Fibroblast of upper back skin (primary cell): Measurements from ENCODE around the gene CCDC88C.
"Not testable (repeated sequence)": the region's sequence is repeated elsewhere in the genome, so short reads cannot be mapped to it uniquely, and the experiment has no call there.

ENCODE experiments used
- DNase-seq: peaks from one replicate; pipeline ENCODE4 v3.0.0-alpha.2; 2013

CCDC88C gene

DNA sequence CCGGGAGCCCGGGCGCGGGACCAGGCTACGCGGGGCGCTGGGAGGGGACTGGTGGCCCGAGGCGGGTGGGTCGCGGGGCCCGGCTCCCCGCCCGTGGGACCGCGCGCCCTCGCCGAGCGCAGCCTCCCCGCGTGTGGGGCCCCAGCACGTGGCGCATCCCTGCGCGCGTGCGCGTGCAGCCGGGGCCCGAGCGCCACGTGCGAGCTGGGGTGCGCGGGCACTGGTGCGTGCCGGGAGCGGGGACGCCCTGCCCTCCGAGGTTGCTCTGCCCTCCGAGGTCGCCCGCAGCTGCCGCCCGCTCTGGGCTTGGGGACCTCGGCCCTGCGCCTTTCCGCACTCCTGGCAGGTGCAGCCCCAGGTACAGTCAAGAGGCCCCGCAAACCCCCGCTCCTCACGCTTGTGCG lies 365 bp upstream of the CCDC88C start:
- DNase-seq: no peak

DNA sequence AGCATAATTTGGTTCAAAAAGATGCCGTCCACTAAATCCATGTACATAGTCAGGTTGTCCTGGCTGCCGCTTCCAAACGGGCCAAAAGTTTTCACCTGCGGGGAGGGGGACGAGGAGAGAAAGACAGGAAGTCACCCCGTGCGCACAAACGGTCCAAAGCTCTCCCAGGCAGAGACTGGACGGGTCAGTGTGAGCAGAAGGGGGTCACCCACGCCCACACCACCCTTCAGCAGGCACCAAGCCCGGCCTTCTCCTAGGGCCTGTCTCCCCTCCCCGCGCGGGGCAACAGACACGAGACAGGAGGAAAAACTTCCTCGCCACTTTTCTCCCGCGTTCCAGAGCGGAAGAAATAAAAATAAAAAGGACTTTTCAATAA lies 888 bp downstream of the CCDC88C start:
- DNase-seq: no peak

DNA sequence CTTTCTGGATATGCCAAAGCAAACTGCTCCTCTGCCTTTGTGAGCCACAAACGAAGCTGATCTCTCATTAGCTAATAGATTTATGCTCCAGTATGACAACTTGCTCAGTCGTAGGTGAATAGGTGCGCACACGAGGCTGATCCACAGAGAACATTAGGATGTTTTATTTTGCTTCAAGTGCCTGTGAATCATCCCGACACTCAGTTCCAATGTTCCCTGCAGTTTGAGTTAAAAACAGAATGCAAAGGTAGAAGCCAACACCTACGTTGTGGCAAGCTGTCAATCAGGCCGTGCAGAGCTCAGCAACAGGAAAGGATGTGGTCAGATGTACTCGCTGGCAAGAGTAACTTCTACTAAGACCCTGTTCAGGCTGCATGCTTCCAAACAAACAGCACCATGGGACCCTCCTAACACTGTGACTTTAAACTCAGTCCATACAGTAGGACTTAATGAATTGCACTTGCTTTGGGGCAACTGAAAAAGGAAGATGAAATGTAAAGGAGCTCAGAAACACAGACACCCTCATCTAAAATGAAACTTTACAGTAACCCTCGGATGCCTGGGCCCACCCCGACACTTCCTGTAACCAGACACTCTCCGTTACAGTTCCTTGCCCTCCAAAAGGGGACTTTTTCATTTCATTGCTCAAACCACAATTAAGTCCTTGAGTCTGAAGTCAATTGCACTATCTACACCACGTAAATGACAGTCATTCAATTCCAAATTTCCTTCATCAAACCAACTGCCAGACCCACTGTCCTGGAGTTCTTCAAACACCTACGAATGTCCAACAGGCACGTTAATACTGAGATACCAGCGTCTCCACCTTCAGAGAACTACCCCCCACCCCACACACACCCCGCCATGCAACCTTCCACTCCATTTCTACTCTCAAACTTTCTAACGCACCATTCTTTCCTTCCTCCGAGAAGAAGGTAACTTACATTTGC lies 1.6 kb downstream of the CCDC88C start:
- DNase-seq: no peak

DNA sequence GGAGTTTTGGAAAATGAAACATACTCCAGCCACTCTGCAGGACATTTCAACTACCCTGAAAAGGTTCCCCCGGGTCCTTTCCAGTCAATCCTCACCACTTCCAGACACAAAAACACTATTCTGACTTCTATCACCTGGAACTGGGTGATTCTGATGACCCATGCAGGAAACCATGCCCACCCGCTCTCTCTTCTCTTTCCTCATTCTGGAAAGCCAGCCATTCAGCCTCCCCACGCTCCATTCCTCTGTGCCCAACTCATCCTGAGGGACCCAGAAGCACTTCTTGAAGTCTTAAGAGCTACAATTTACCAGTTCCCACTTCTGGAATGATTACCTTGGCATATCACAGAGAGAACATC lies 3.2 kb downstream of the CCDC88C start:
- DNase-seq: no peak

DNA sequence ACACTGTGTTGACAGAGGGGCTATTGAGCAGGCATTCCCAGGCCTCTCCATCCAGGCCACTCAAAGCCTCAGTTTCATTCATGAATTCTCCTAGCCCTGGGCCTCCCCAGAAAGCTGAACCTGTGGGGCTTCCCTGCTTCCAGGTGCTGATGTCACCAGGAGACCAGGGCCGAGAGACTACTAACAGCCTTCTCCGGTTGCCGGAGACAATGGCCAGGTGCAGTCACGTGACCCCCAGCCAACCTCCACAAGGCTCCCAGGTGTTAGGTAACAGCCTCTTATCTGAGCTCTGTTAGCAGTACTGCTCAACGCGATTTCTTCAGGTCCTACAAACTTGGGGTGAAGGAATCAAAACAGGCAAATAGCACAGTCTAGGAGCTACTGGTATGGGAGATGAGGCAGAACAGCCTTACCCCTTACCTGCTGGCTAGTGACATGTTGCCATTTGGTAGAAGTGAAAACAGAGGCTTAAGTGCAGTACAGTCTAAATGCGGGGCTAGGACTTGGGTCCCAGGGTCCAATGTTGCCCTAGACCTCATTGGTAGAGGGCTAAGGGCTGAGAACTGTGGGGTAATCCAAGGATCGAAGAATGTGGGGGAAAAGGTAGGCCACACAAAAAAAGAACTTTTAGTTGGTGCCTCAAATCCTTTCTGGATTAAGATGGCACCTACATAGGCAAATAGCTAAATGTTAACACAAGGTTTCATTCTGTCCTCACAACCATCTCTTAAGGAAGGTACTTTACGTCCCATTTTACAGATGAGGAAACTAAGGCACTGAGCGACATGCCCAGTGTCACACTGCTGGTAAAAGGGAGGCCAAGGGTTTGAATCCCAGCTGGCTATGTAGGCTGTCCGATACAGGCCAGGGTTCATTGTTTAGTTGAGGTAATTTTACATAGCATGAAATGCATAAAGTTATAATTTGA lies 3.8 kb downstream of the CCDC88C start:
- DNase-seq: no peak

DNA sequence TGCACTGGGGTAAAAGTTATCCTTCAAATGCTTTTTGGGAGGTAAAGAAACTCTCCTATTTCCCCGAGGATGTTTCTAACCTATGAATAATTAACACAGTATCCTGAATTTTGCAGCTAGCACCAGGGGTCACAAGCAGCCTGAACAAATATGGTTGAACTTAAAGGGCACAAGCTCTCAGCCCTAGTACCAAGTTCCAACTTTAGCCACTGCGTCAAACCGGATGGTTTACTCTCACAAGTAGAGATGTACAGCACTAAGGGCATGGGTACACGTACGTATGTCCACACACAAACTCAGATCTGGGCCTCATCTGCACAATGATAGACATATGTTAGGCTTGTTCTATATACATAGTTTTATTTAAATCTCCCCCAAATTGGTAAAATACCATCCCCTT lies 4.7 kb downstream of the CCDC88C start:
- DNase-seq: no peak

DNA sequence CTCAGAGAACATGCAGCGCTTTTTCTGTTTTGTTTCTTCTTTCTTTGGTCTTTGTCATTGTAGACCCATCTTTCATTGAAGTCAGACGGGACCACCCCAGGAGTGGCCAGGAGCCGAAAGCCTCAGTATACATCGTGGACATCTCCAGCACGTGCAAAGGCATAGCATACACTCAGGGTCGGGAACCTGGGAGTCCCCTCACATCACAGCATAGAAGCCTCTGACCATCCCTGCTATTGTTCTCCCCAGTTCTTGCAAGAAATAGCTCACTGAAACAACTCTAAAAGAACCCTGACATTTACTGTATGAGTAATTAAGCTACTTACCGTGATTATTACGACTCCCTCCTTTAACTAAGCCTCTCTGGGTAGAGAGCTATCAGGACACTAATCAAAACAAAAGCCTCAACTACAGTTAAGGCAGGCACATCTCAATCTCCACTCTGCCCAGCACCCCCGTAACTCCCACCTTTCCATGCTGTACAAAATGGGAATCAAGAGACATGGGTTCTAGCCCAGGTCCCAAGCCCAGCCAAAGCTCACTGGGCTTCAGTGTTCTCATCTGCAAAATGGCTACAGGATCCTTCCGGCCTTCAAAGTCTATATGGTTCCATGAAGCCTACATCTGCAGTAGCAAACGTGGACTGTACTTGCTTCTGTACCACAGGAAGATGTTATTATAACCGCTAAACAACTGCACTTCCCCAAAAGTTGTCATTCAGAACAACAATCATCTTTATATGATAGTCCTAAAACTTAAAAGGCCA lies 6.7 kb downstream of the CCDC88C start:
- no peak for DNase-seq

DNA sequence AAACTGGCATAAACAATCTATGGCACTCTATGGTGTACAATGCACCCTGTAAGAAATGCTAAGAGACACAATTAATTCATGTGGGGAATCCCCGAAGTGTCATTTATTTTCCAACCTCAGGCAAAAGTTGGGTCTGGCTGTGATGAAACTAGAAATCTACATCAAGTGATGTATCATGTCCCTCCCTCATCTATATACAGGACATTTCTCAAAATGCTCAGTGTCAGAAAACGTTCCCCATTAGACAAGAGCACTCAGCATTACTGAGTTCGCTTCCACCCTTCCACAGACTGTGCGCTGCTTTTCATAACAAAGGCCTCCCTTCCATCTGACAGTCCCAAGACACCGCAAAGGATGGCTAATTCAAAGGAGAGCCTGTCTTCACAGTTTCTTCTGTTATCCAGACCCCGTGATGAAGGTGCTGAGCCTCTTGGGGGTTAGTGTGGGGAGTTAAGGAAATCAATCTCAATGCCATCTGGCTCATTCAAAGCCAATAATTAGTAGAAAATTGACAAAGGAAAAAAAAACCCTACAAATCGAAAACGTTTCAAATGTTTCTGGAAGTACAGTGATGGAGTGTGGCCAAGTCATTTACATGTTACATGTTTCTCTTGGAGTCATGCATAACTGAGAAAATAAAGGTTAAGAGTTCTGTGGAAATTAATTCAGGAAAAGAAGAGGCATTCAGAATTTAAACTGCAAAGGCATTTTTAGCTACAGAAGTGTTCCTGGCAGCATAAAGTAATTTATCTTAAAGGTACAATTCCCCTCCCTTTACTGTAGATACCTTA lies 7.5 kb downstream of the CCDC88C start:
- no peak for DNase-seq

DNA sequence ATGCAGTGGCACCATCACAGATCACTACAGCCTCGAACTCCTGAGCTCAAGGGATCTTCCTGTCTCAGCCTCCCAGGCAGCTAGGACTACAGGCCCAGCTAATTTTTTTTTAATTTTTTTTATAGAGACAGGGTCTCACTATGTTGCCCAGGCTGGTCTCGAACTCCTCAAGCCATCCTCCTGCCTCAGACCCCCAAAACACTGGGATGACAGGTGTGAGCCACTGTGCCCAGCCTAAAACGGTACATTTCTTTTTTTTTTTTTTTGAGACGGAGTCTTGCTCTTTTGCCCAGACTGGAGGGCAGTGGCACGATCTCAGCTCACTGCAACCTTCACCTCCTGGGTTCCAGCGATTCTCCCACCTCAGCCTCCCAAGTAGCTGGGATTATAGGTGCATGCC lies 8.4 kb downstream of the CCDC88C start:
- not testable (repeated sequence) for DNase-seq

DNA sequence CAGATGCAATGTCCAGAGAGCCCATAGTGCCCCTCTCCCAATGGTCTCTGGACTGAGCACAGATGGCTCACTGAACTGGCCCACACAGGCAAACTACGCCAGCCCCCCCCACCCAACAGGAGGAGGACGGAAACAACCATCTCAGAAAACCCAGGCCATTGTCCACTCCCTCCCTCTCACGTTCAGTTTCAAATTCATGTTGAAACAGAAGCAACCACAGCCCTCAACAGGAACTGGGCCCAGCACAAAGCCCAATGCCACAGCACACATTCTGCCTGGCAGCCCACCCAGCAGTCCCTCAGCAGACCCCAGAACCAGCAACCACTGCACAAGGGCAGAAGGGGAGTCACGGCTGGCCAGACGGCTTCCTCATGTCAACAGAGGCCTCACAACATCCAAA lies 10.6 kb downstream of the CCDC88C start:
- DNase-seq: no peak

DNA sequence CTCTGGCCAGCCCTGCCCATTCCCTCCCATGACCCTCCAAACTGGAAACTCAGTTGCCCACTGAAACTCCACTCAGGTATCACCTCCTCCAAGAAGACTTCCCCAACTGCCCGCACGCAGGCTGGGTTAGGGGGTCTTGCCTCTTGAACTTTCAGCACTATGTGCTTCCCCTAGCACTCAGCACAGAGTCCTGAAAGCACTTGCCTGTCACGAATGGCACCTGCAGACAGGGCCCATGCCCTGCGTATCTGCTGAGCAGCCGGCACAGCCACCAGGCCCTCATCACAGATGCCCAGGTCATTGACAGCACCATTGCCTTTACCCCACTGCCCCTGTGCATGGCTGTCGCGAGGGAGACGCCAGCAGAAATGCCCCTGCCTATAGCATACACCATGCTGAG lies 11.2 kb downstream of the CCDC88C start:
- DNase-seq: no peak

DNA sequence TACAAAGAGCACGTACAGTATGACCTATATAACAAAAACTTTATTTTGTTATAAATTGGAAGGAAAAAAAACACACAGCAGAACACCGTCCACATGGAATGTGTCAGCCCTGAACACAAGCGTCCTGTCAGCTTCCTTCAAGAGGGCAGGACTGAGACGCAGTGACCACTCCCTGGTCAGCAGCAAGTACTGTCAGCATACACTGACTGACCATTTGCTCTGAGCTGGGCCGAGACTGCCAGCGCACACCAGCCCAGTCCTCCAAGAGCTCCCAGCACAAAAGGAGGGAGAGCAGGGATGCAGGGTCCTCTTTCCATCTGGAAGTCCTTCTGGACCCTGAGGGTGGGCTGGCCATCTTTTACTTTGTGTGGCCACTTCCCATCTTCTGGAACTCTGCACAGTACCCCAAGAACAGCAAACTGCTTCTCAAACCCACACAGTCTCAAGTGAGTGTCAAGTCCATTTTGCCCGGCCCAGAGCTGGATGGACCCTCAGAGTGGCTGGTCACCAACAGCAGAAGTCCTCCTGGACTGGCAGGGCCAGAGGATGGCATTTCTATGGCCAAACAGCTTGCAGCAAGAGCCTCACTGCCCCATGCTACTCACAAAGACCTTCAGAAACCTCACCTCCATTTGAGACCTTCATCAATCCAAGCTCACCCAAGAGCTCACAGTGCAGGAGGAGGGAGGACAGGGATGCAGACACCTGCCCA lies 11.7 kb downstream of the CCDC88C start:
- DNase-seq: no peak

DNA sequence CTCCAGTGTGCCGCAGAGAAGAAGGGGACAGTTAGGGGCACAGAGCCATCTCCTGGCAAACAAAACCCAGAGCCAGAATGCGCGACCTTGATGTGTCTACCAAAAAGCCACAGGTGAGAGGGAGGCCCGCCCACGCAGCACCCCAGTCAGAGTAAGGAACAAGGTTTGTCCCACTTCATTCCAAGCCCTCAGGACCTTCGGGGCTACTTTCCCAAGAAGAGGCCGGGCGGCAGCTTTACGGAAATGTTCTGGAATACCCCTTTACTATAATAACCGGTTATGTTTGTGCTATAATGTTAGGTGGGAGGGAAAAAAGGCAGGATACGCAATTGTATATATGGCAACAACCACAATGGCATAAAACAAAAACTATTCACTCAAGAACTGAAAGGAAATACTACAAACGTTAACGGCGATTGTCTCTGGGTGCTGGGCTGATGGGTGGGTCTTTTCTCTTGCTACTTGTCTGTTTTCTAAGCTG lies 12.3 kb downstream of the CCDC88C start:
- no peak for DNase-seq

DNA sequence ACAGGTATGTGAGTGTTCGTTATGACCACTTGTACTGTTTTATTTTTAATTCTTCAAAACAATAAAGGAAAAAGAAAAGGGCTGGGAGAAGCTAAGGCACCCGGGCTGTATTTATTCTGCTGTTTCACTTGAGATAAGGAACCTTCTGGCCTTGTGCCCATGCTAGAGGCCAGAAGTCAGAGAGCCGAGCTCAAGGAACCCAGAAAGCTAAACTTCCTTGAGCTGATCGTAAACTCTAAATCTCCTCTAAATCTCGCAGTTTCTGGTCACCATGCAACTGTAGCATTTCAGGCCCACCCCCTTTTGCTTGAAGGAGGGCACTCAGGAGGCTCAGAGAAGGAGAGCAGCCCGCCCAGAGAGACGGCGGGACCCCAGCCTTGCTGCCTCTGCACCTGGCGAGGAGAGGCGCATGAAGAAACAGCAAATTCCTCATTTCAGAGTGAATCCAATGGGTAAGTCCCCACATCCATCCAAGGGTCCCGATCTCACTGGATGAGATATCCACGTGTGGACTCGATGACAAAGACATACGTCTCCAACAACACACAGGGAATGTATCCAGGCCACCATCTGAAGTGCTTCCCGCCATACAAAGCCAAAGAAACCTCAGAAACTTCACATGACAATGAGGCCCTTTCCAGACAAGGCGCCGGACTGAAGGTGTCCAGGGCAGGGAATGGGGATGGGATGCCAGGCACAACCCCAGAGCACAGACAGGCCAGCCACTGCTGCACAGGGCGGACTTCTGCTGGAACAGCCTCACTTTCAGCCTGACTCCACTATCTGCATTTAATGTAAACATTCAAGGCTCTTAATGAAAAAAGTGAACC lies 14.6 kb downstream of the CCDC88C start:
- no peak for DNase-seq

DNA sequence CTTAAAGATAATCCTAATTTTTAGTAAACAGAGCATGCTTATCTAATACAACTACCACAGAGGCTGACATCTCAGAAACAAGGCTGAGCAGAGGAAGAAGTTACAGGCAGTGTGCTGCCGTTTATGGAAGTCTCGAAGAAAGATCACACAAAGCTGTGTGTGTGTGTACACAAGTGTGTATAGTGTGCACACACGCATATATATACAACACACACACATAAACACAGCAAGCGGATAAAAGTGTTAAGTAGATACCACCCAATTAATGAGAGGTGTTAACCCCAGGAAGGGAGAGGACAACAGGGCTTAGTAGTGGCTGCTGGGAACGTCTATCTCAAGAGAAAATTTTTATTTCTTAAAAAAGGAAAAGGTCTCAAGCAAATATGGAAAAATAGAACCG lies 15.3 kb downstream of the CCDC88C start:
- no peak for DNase-seq

DNA sequence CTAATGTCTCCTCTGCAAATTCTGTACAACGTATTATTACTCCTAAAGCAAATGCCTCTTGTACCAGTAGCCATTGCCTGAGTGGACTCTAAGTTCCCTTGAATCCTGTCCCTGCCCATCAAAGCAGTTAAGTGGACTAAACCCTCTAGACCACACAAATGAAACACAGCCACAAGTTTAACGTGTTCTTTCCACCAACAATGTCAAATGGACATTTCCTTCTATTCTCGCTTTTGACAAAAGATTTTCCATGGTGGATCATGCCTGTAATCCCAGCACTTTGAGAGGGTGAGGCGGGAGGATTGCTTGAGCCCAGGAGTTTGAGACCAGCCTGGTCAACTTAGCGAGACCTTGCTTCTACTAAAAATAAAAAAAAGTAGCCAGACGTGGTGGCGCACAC lies 15.9 kb downstream of the CCDC88C start:
- DNase-seq: no peak

DNA sequence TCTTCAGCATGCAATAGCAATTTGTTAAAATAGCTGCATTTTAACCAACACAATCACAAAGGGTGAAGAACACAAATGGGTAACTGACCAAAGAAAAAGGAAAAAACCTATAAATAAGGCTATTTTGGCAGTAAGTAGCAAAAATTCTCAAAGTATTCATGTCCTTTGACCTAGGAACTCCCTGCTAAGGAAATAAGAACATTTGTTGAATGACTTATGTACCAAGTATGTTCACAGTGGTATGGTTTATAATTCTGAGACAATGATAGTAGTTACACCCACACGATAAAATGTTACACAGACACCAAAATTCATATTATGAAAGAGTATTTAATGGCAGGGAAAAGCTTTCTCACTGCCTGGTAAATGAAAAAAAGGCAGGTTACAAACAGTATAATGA lies 16.9 kb downstream of the CCDC88C start:
- no peak for DNase-seq

DNA sequence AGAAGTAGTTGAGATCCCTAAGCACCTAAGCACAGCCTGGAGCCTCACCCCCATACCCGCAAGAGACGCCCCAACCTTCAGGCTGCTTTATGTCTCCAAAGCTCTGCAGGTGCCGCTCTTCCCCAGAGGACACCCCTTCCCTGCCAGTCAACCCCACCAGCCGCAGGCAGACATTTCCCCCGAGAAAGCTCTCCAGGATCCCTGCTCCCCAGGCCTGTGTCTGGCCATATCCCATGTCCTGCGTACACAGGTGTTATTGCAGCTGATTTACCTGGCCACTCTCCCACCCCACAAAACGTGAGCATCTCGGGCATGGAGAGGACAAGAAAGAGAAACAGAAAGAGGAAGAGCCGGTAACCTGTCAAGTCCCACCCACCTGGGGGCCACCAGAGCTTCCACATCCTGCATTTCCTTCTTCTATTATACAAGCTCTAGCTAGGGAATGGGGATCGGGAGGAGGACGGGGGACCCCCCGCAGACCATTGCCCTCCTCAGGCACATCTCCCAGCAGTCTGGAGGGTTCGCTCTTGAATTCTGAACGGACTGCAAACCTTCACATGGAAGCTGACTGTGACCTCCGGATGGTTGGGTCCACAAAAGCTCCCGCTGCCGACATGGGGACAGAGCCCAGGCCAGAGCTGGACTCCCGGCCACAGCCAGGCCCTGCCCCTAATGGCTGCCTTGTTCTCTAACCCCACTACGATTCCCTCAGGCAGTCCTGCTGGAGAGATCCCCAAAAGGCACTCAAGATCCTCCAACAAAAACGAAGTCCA lies 17.6 kb downstream of the CCDC88C start:
- no peak for DNase-seq

DNA sequence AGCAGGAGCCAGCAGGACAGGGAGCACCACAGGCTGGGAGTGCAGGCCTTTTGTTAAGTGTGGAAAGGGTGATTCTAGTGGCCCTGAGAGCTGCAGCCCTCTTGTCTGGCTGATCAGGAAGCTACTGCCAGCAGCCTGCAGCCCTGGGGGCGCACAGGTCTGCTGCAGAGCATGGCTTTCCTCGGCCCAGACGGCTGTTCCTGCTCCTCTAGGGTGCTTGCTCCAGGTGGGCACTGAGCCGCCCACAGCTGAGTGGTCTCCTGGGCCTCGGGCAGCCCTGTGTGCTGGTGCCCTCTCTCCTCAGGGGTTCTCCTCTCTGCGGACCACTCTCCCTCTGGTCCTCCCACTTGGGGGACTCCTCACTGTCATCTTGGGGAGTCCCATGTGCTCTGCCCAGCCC lies 18.9 kb downstream of the CCDC88C start:
- no peak for DNase-seq
